Stimulated activated CD4-positive, alpha-beta T cell treated with anti-CD3 and anti-CD28 coated beads, Interleukin-4, amount 100 ng/mL, for 4 hours (primary cell): ENCODE data around the gene PDE4D.

Source experiments
- DNase-seq, 2 experiments: peaks; one replicate each; pipeline ENCODE4 v3.0.0-alpha.2; 2020

Gene PDE4D

GRCh38 chr5:58934629-58935097 lies 958.9 kb downstream of the PDE4D start:
- DNase-seq = no peak

- DNase-seq = peak in 1 of 2 experiments; percentile 17
Observed at GRCh38 chr5:58933891-58934628, 959.5 kb downstream of the PDE4D start.

DNA sequence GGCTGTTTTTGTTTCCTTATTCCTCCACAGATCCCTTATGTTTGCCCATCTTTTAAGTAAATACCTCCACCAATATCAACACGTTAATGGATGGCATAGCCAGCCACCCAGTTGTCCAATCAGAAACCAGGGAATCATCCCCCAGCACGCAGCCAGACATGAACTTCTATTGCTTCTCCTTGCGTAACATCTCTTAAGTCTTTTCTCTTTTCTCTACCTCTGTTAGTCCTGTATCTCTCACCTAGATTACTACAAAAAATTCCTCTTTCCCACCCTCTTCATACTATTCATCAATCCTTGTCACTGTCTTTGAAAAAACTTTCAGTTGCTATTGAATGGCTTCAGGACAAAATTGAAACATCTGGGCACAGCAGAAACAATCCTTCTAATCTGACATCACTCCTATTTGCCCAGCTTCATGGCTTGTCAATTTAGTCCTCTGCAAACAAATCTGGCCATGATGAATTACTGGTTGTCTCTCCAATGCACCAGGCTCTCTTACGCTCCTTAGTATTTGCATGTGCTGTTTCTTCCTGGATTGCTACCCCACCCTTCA lies 961.4 kb downstream of the PDE4D start:
- DNase-seq = no peak

GRCh38 chr5:58930520-58930919 lies 963.0 kb downstream of the PDE4D start:
- no peak for DNase-seq

DNA sequence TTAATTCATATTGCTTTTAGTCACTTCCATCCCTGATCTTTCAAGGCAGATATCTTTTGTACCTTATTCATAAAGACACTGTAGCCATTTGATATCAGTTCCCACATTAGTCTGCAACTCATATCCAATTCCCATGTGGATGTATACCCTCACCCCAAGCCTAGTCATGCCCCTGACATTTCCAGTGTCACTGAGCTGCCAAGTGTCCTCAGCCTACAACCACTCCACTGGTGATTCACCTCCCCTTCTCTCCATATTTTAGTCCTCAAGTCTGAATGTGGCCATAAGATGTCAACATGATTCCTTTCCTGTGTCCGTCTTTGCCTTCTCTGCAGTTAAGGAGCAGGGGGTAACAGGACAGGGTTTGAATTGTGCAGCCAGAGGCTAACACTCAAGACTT lies 963.8 kb downstream of the PDE4D start:
- DNase-seq = no peak

DNA sequence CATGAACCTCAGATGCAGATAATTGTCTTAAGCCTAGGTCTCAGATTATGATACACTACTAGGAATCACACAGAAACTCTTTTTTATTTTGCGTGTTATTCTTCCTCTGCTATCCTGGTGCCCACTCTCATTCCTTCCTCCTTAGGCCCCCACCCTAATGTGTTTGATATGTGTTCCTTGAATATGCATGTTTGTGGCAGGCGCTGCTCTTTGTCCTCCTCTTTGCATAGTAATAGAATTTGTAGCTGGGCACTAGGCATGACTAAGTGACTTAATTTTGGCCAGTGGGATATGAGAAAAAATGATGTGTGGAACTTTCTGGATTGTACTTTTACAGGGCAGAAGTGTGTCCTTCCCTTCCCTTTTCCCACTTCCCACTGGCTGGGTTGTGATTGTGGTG lies 965.6 kb downstream of the PDE4D start:
- no peak for DNase-seq

DNA sequence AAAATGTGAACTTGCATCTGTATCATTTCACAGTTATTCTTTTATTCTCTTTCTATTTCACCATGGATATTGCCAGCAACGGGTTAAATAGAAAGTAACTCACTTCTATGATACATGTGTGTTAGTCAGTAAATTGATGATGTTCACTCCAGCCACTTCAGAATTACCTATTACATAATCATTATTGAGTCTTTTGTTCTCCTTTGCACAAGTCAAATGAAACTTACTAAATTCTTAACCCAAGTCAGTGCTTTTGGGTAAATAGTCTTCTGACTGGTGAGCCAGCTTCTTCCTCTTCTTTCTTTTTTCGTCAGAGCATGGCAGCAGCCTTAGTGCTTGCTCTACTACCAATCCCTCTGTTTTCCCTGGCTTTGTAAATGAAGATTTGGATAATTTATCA lies 966.3 kb downstream of the PDE4D start:
- DNase-seq = no peak

GRCh38 chr5:58926541-58926935 lies 967.0 kb downstream of the PDE4D start:
- DNase-seq = no peak

DNA sequence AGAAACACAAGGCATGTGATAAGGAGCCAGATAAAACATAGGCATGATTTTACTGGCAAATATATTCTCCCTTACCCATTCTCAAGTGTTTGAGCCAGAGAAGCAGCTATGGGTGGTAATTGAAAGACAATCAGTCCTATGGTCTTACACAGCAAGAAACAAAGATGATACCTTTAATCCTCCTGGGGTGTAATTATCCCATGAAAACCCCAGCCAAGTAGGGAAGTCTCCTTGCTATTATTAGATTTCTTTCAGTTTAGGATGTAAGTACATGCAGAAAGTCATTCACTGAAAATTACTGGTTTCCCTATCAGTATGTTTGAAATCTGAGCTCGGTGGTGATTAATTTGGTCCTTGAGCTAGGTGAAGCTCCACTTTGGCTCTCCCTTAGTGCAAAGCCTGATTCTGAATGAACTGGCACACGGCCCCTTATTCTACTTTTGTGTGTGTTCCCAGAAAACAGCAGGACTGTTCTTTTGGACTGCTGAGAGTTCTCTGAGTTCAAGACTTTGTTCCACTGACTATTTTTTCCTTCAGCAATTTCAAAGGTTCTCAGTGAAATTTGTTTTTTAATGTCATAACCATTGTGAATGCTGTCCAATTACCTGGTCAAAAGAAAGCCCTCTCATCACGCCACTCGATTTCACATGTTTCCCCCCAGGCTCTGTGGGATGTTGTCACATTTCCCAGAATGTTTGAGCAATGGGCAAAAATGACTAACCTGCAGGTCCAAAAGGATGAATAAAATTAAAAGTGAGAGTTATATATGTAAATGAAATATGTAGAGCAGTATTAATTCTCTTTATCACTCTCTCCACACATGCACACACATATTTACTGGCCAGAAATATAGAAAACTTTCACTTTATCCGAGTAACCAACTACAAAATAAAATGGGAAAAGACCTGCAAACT lies 967.6 kb downstream of the PDE4D start:
- DNase-seq = no peak

DNA sequence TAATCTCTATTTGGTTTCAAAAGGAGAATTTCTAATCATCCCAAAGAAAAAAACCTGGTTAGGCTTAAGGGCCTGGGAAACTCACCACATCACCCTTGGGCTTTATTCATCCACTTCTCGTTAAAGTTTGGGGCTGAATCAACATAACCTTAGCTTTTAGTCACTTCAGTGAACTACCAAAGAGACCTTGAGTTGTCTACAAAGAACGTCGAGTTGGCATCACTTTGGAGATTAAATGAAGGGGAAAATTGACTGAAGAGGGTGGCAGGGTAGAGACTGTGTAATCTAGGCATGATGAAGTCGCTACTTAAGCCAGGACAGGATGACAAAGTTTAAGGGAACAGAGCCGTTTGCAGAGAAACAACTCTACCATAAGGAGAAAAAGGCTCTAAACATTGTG lies 969.2 kb downstream of the PDE4D start:
- no peak for DNase-seq

- no peak for DNase-seq
Observed at GRCh38 chr5:58923355-58923754, 970.2 kb downstream of the PDE4D start.

DNA sequence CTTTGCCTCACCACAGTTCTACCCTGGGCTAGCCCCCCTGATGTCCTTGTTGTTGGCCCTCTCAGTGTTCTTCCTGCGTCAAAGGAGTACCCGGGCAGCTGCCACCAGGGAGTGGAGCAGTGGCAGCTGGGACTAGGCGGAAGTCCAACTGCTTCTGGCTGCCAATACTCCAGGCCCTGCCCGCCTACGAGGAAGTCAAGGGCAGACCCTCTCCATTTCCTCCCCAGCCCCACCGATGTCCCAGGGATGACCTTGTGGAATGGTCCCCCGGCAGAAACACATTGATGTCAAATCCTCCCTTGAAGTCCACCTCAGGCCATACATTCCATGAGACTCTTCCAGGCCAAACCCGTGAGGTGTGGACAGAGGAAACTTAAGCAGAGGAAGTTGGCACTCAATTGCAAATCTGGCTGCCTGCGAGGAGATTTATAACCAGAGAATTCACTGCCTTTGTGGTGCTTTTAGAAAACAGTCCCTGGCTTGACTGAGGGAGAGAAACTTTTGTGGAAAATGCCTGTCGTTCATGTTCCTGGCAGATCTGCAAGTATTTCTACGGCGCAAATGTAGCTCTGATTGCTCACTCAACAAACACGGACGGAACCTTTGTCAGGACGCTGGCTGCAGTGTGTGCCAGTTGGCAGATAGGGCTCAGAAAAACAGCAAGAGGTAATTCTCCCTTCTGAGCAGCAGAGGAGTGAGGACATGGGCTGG lies 970.9 kb downstream of the PDE4D start:
- DNase-seq = no peak

DNA sequence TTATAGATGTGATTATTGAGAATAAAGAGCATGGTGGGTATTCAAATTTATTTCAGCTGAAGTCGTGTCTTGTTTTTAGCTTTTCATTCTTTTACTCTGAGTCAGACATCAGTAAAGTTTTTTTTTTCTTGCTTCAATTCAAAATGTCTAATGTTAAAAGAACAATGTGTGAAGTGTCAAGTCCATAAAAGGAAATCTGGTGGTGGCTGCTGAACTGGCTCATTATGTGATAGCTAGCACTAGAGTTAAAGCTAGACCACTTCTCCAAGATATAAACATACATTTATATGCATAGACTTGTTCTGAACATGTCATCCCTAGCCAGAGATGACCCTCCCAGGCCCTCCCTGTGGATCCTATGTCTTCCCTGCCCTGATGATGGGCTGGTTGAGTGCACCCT lies 972.4 kb downstream of the PDE4D start:
- DNase-seq = no peak

DNA sequence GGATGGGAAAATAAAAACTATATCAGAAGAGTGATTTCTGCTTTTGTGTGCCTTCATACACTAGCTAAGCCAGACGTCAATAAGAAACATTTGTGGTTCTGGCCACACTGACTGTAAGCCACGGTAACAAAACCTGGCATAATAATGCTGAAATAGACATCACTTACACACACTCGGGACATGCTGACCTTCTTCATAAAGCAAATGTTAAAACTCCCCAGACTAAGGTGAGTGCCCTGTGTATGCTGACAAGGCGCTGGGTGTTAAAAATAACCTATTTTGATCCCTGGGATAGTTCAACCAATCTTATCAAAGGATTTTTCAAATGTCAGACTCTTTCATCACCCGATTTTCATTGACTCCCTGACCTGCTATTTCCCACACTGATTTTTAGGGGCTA lies 973.7 kb downstream of the PDE4D start:
- DNase-seq = no peak
